ENCODE data around the gene KCNK1.
A peak's percentile ranks its signal among the peaks of the same experiment; 100 is the strongest.

The KCNK1 gene

DNA sequence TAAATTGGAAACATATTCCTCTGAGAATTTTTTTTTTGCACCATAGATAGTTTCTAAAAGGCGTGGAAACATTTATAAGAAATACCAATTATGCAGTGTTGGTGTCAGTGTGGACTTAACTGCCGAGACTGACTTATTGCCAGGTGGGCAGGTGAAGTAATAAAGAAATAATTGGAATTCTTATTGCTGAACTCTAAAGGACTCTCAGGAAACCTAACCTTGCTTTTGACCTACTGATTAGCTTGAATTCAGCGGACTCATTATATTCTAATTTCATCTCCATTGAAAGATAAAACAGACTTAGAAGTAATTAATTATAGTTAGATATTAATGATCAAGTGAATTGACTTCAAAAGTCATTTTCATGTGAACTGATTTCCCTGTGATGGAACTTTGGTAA, 26.3 kb downstream of the KCNK1 start:
- DNase-seq: no peak

DNA sequence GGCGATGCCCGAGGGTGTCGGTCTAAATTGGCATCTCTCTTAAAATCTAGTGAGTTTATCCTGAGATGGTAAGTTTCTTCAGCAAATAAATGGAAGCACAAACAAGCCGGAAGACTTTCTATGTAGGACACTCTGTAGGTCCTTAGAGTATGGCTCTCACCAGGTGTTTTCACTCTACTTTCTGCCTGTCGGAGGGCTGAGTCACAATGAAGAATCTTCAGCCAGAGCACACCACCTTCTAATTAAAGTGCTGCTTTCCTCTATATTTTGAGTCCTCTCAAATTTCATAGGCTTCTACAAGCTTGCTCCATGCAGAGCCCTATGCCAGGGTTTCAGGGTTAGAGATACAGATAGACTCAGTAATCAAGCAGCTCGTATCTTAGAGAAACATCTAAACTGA, 27.1 kb downstream of the KCNK1 start:
- DNase-seq: no peak

DNA sequence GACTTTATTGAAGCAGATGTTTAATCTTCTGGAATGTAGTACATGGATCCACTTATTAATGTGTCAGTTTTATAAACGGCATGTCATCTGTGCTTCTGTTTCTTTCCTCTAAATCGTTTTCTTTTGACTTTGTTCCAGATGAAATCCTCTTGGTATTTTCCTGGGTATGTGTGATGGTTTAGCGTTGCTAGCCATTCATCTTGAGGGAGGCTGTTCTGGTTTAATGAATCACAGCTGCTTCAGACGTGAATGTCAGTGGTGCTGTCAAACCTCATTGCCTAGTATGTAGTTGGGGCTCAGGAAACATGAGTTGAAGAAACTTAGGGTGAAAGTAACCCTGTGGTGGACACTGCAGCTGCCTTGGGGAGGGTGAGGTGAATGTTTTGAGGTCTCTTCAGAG, 33.2 kb downstream of the KCNK1 start:
- no peak for DNase-seq

DNA sequence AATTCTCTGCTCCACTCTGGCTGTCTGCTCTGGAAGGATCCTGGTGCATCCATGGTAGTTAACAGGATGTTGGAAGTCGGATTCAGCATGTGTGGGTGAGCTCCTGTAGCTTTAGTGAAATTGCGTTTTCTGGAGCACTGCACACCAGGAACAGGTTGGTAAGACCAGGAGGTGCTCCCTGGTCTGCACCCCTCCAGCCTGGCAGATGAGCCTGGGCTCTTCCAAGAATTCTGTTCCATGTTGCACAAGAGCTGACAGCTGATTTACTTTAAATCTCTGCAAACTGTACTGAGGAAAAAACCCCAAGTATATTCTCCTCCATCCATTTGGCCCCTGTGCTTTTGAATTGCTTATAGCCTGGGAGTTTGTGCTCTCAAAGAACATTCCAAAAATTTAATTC, 33.7 kb downstream of the KCNK1 start:
- no peak for DNase-seq

DNA sequence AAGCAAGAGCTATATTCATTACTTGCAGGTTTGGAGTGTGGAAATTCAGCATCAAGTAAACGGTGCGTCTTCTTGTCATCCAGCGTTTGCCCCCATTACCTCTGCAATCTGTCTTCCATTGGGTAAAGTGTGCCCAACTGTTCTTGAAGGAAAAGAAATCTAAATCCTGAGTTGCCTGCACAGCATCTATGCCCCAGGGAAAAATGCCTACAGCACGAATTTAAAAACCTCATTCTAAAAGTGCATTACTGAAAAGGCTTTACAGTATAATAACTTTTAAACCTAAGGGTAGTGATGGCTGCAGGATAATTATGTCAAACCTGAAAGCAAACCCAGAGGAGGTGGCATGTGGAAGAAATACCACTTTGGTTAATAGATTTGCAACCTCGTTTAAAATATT, 37.2 kb downstream of the KCNK1 start:
- DNase-seq: no peak

DNA sequence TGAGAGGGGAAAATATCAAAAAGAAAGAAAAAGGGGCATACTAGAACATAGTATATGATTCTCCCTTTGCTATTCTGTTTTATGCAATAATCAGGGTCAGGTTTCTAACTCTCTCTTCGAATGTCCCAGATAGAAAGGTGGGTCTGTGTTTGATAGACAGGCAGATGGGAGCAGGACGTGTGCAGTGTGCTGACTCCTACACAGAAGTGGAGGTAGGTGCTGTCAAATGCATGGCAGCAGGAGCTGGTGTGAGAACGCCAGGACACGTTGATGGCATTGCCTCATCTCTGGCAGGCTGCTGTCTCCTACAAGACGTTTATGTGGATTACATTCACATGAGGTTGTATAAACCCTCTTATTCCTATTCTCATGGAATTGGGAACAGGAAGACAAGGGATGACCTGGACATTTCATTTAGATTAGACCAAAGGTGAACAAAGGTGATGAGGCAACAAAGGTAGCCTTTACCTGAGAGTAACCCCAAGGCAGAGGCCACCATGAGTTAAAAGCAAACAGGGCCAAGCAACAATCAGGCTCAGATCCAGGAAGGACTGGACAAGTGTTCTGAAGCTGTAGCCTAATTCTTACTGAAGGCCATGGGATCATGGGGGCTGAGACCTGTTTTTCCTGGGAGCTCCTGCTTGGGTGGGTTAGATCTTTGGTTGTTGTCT, 37.8 kb downstream of the KCNK1 start:
- DNase-seq: no peak

DNA sequence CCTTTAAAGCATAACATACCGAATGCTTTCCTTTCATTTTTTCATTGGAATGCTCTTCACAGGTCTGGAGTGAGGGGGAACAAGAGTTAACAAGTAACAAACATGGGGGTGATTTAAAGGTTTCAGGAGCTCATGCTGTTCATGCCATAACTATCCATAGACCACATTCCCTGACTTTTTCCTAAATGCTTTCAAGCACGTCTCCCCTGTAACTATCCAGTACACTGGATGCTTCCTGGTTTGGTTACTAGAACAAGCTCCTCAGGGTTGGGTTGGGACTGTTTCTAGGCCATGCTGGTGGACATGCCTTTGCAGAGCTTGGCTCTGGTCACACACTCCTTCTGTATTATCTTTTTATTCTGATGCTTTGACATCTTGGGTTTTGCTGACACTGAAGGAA, 38.6 kb downstream of the KCNK1 start:
- no peak for DNase-seq

DNA sequence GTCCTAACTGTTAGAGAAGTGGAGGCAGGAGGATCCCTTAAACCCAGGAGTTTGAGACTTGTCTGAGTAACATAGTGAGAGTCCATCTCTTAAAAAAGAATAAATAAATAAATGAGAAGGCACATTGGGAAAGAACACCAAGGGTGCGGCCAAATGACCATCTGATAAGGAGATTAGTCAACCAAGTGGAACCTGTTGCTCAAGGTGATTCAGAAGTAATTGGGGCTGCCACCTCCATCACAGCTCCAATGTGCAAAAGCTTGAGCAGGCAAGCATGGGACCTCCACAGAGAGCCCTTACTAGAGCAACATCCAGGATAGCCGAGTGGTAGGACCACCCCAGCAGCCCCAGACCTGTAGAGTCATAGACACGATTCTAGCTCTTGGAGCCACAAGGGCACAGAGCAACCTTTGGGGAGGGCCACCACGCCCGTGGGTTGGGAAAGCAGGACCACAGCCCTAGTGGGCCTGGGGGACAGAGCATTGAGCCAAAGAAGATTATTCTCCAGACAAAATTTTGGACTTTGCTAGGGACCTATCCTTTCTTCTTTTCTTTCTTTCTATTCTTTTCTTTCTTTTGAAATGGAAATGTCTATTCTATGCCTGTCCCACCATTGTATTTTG, 40.9 kb downstream of the KCNK1 start:
- DNase-seq: no peak

DNA sequence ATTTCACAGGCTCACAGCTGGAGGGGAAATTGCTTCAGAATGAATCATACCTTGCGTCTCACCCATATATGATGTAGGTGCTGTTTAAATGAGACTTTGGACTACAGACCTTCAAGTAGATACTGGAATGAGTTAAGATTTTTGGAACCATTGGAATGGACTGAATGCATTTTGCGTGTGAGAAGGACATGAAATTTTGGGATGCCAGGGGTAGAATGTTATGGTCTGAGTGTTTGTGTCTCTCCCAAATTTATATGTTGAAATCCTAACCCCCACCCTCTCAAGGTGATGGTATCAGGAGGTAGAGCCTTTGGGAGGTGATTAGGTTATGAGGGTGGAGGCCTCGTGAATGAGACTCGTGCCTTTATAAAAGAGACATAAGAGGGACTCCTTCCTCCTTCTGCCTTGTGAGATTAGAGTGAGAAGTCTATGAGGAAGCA, 41.4 kb downstream of the KCNK1 start:
- DNase-seq: peak; percentile 20

DNA sequence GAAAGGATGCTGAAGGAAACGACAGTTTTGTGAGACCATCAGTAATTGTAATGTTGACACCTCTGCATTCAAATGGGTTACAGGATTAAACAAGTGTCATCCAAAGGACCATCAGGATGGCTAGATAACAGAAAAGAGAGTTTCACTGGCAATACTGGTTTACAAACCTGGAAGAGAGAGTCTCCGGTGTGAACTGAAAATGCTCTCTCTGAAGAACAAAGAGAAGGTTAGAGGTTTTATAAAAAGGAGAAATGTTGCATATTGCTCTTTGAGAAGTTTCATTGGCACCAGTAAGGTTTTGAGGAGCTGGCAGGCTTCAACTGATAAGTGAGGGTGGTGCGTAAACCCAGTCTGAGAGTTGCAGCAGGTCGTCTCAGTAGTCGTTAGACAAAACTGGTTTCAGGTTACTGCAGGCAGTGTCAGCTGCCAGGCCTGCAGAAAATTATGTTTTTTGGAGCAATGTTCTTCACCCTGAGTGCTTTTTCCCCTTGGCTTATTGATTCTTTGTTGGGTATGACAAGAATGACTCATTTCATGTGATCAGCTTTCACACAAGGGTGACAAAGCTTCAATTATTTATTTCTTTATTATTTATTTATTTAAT, 42.2 kb downstream of the KCNK1 start:
- no peak for DNase-seq

DNA sequence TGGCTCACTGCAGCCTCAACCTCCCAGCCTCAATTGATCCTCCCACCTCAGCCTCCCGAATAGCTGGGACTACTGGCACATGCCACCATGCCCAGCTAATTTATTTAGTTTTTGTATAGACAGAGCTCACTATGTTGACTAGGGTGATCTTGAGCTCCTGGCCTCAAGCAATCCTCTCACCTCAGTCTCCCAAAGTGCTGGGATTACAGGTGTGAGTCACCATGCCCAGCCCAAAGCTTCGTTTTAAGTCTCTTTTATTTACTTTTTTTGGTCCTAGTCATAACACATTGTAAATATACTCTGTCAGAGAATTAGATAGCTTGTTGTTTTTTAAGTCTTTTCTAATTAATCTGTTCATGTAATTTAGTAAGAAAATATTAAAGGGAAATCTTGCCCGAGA, 42.8 kb downstream of the KCNK1 start:
- DNase-seq: no peak

DNA sequence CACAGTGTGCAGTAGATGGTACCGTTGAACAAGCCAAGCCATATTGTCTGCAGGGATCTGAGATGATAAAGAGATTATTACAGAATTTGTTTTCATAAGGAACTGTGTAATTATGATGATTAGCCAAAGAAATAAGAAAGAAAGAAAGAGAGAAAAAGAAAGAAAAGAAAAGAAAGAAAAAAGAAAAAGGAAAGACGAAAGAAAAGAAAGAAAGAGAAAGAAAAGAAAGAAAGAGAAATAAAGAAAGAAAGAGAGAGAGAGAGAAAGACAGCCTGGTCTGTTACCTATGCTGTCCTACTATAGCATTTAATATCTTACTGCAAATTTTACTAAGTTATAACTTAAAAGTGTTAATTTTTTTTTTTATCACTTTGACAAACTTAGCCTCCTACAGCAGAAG, 43.6 kb downstream of the KCNK1 start:
- DNase-seq: no peak

DNA sequence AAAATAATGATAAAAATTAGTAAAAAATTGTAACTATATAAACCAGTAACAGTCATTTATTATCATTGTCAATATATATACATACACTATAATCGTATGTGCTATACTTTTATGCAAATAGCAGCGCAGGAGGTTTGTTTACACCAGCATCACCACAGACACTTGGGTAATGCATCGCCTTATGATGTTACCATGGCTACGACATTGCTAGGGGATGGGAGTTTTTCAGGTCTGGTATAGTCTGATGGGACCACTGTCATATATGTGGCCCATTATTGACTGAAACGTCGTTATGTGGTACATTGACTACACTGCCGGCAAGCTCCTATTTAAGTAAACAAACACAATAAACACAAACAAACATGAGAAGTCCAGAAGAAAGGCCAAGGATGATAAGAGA, 45.6 kb downstream of the KCNK1 start:
- DNase-seq: no peak

DNA sequence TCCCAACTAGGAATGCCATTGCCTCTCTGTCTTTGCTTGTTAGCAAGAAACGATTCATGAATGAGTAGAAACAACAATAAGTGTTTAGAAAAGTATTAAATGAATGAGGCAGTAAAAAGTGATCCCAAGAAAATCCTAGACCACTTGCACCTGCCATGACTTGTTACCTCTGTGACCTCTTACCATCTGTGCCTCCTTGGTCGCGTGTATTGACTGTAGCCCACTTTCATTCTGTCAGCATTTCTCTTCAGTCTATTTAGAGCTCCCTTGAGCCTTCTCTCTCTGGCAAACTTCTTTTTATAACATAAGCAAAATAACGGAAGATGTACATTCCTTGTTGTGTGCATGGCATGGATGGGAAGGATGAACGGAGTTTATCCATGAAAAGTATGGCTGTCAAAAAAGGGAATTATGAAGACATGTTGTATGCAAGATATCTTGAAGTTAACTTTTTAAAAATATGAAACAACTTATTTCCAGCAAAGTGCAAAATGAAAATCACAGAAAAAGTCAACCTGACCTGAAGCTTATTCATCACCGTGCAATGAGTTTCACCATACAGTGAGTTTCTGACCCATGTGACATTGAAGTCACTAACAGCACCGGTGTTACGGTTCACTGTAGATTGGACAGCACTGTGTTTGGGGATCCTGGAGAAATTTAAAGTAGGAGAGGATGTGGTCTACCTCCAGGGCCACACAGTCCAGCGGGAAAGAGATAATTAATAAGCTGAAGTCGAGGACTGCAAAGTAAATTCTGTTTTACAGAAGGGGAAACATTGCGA, 47.7 kb downstream of the KCNK1 start:
- DNase-seq: no peak

DNA sequence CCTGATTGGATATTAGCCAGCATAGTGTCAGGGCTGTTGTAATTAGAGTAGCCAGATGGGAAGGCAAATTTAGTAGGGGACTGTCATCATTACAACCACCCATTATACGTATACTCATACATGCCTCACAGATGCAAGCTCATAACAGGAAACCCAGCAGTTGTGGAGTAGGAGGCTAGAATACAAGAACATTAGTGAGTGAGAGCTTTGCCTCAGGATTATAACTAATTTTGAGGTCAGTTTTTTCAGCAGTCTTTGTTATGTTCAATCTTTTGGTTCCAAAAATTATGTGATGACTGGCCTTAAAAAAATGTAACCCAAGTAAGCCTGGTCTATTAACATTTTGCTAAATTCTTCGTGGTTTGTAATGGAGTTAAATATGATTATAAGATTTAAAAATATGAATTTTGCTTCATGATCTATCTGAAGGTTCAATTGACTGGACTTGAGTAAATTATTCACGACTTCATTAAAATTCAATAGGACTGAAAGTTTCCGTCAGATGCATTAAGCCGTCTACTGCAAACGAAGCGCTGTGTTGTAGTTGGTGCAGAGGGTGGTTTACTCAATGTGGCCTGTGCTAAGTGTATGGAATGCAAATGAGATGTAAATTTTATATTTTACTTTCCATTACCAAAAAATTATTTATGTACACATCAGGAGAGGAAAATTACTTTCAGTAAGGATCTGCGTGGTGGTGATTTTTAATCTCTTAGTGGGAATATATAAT, 48.8 kb downstream of the KCNK1 start:
- no peak for DNase-seq

DNA sequence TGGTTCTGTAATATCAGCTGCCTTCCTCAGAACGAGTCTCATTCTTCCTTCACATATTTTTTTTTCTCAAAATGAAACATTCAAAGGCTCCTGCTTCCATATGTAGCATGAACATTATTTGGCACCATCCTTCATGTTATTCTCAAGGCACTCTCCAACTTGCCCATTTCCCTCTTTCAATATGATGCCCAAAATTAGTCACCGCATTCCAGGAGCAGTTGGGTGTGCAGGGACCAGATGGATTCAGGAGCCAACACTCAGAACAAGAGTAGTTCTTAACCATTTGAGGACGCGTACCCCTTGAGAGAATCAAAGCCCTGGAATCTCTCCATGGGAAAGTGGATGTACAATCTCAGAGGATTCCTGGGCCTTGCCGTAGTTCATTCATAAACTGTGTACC, 50.3 kb downstream of the KCNK1 start:
- DNase-seq: peak; percentile 6

DNA sequence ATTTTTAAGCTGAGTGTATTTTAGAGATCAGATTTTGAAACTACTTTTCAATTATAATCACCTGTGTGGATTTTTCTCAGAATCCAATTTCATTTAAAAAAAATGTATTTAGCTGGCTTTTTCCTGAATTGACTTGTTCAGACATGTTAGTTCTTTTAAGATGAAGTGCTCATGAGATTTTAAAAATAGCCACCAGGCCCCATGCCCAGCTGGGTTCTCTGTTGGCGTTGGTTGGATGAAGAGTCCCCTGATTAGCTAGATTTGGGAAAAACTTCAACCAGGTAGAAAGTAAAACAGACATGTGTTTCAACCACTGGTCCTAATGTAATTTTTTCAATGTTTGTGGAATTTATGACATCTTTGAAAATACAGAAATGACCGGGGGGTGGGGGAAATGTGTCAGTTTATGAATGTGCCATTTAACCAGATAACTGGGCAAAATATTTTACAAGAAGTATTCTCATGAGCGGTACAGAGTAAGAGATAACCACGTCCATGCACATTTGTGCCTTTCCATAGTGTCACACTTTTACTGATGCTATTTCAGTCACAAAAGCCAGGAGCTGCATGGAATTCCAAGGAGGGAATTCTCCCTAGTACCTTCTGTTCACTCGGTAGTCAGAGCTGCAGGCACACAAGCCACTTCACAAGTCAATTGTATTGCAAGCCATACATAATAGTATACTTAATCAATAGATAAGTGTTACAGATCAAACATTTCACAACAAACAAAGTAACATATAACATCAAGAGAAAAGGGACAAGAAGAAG, 51.1 kb downstream of the KCNK1 start:
- DNase-seq: no peak

DNA sequence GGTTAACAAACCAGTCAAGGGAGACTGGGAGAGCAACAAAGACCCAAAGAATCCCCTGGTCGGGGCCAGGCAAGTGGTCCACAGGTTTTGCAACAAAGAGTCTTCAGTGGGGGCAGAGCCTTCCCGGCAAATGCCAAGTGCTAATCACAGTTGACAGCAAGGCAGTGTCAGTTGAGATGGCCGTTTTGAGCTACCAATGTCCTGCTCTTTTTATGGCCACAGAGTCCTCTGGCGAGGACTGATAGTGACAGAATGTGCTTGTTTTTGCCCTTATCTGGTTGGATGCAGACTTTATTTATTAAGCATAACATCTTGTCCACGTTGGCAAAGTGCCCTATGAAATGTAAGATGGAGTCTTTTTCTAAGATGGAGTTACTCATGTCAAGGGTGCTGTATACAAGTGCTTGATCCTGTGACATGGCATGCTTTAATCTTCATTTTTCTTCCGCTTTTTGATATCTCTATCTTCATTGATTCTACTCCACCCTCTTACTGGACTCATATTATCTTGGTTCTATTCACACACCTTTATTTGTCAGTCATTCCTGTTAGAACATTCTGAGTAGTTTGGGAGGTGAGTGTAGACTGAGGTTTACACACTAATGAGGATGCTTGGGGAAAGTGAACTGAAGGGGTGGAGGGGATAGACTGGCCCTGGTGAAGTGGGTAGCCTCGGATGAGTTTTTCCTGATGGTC, 51.8 kb downstream of the KCNK1 start:
- DNase-seq: no peak

DNA sequence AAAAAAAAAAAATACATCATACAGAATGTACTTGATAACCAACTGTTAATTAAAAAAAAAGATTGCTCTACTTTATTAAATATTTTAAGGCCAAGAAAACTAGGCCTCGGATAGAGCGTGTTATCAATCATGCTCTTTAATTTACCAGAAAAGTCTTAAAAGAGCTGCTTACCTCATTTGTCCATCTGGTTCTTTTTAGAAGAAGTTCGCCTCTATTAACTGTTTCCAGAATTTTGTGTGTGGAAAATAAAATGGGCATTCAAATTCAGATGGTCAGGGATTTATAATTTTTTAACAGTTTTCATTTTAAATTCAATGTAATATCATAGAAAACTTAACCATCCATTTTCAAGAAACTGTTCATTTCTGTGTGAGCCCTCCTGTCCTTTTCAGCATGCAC, 53.8 kb downstream of the KCNK1 start:
- DNase-seq: no peak

DNA sequence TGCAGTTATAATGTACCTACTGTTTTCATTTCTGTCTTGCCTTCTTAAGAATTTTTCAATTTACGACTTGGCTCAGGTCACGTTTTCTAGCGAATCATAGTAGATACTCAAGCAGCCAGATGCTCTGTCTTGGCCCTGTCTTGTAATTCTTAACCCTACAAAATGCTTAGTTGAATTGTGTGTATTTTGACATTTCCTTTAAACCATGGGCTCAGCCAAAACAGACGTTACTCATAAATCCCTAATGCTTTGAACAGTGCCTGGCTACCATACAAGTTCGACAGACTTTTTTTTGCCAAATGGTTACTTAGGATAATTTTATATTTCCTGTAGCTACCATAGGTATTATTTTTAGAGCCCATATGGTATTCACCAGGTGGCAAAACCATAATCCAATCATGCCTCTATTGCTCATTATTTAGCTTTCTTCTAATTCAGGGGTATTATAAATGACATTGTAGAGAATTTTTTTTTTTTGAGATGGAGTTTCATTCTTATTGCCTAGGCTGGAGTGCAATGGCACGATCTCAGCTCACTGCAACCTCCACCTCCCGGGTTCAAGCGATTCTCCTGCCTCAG, 54.3 kb downstream of the KCNK1 start:
- DNase-seq: no peak

DNA sequence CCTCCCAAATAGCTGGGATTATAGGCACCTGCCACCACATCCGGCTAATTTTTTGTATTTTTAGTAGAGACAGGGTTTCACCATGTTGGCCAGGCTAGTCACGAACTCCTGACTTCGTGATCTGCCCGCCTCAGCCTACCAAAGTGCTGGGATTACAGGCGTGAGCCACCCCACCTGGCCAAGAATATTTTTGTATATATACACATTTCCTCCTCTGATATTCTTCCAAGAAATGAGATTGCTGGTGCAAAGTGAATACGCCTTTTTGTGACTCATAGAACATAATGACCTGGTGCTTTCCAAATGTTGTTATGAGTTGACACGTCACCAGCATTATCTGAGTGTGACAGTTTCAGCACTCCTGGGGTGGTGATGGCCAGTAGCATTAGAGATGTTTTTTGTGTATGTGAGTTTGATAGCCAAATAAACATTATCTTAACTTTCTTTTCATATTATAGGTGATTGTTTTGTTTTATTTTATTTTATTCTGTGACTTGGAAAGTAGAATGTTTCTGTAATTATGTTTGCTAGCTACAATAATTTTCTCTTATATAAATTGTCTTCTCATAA, 54.9 kb downstream of the KCNK1 start:
- peak; percentile 29 for DNase-seq
